ENCODE results near the gene SPINK1. TPM values are rescaled to one million over a fixed set of nuclear protein-coding genes. Genes with fewer than 3 reads are reported as not detected.
"Not testable (repeated sequence)": the region's sequence is repeated elsewhere in the genome, so short reads cannot be mapped to it uniquely, and the experiment has no call there.

SPINK1 gene
- total RNA-seq, 1 donor from 2014 or later, result not detected

DNA sequence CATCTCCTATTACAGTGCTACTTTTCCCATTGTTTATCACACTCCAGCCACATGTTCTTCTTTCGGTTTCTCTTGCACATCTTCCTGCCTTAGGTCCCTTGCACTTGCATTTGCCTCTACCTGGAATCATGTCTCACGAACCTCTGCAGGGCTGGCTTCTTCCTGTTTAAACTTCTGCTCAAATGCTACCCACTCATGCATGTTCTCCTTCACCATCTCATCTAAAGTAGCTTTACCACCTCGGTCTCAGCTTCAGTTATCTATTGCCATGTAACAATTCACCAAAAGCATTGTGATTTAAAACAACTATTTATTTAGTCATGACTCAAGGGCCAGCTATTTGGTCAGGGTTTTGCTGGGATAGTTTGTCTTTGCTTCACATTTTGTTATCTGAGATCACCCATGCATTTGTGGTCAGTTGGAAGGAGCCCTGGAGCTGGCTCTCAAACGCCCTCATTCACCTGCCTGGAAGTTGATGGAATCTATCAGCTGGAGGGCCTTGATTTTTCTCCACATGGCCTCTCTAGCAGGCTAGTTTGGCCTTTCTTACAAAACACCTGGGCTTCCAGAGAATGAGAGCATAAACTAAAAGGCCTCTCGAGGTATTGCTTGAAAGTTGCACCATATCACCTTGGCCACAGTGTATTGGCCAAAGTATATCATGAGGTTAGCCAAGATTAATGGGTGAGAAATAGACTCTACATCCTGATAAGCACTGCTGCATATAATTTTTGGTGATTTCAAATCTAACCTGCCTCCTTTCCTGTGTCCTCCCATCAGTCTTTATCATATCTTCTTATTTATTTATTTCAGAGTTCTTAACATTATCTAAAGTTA, 21.4 kb downstream of the SPINK1 start:
- Mint-ChIP-seq H3K27me3 (peaks cover 7% of the 10 kb centered on the region), H3K4me1 (peaks cover 3% of the 10 kb centered on the region), H3K36me3 (ENCODE audit: low read depth) (no peaks in the 10 kb centered on the region), H3K9me3 (no peaks in the 10 kb centered on the region), H3K4me3 (no peak overlapping the region), H3K27ac (no peak overlapping the region)
- intact Hi-C loops (cut with micrococcal nuclease), result no loop called here
- no peak for DNase-seq

DNA sequence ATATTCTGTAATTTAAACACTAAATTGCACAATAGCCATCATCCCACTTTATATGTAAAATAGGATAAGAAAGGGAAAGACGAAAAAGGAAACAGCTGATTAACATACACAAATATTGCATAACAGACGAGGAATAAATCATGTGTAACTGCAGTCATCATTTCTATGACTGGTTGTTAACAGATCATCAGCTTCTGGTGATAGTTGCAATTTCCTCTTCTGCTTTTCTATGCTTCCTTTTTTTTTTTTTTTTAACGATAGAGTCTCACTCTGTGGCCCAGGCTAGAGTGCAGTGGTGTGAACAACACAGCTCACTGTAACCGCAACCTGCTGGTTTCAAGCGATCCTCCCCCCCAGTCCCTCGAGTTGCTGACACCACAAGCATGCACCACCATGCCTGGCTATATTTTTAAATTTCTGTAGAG, 26.4 kb downstream of the SPINK1 start:
- Mint-ChIP-seq H3K27me3 (peaks cover 2% of the 10 kb centered on the region), H3K27ac (no peak overlapping the region), H3K4me3 (no peak overlapping the region), H3K4me1 (peaks cover 7% of the 10 kb centered on the region), H3K9me3 (no peaks in the 10 kb centered on the region), H3K36me3 (ENCODE audit: low read depth) (no peaks in the 10 kb centered on the region)
- peak; percentile 63 for DNase-seq
- intact Hi-C loops (cut with micrococcal nuclease), result no loop called here

- Mint-ChIP-seq H3K4me3 (no peak overlapping the region), H3K36me3 (ENCODE audit: low read depth) (no peaks in the 10 kb centered on the region), H3K9me3 (no peaks in the 10 kb centered on the region), H3K27me3 (peaks cover 2% of the 10 kb centered on the region), H3K4me1 (peaks cover 7% of the 10 kb centered on the region), H3K27ac (no peak overlapping the region)
- intact Hi-C loops (cut with micrococcal nuclease), result no loop called here
- no peak for DNase-seq
Observed at GRCh38 chr5:147804334-147804733, 27.1 kb downstream of the SPINK1 start.

DNA sequence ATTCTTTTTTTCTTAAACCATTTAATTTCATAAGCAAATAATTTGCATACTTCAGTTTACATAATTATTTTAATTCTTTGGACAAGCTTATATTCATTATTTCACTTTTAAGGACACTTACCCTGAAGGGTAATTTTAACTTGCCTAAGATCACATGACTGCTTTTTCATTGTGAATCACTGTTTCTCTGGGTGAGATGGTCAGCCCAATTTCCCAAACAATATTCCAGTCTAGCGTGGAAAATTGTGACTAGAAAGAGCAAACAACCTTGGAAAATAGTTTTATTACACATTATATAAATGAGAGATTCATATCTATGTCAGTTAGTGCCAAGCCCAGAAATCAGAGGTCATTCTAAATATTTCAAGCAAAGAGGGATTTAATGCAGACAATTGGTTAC, 27.5 kb downstream of the SPINK1 start:
- Mint-ChIP-seq H3K27ac (no peak overlapping the region), H3K36me3 (ENCODE audit: low read depth) (no peaks in the 10 kb centered on the region), H3K4me3 (no peak overlapping the region), H3K4me1 (peaks cover 7% of the 10 kb centered on the region), H3K9me3 (no peaks in the 10 kb centered on the region), H3K27me3 (peaks cover 2% of the 10 kb centered on the region)
- intact Hi-C loops (cut with micrococcal nuclease), result no loop called here
- DNase-seq, result no peak

- H3K36me3 Mint-ChIP-seq (ENCODE audit: low read depth); H3K9me3 Mint-ChIP-seq; H3K27me3 Mint-ChIP-seq; H3K4me3 Mint-ChIP-seq; DNase-seq; H3K4me1 Mint-ChIP-seq; H3K27ac Mint-ChIP-seq; intact Hi-C loops (cut with micrococcal nuclease): not testable (repeated sequence)
Observed at GRCh38 chr5:147803161-147803560, 28.3 kb downstream of the SPINK1 start.

DNA sequence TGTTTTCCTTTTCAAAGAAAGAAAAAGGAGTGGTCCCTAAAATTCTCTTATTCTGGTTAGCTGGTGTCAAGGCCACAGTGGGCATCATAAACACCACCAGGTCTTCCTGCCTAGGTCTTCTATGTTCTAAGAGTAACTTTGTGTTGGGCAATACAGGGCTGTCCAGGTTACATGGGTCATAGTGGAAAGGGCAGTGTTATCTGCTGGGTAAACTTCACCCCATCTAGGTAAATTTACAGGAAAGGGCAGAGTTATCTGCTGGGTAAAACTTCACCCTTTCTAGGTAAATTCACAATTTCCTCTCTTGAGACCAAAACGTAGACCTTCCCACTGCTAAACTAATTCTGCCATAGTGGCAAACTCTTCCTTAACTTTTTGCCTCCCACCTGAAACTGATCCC, 30.0 kb downstream of the SPINK1 start:
- peaks cover 8% of the 10 kb centered on the region for H3K27me3 Mint-ChIP-seq
- H3K27ac Mint-ChIP-seq, result no peak overlapping the region
- peaks cover 7% of the 10 kb centered on the region for H3K4me1 Mint-ChIP-seq
- no peaks in the 10 kb centered on the region for H3K9me3 Mint-ChIP-seq
- H3K36me3 Mint-ChIP-seq (ENCODE audit: low read depth), result no peaks in the 10 kb centered on the region
- intact Hi-C loops (cut with micrococcal nuclease), result no loop called here
- no peak for DNase-seq
- no peak overlapping the region for H3K4me3 Mint-ChIP-seq

GRCh38 chr5:147800491-147800890, 31.0 kb downstream of the SPINK1 start:
- Mint-ChIP-seq H3K27me3 (peaks cover 8% of the 10 kb centered on the region), H3K36me3 (ENCODE audit: low read depth) (no peaks in the 10 kb centered on the region), H3K4me3 (no peak overlapping the region), H3K27ac (no peak overlapping the region), H3K4me1 (peaks cover 7% of the 10 kb centered on the region), H3K9me3 (no peaks in the 10 kb centered on the region)
- intact Hi-C loops (cut with micrococcal nuclease), result no loop called here
- no peak for DNase-seq

GRCh38 chr5:147796556-147797308, 34.7 kb downstream of the SPINK1 start:
- no peak for DNase-seq
- peaks cover 8% of the 10 kb centered on the region for H3K27me3 Mint-ChIP-seq
- intact Hi-C loops (cut with micrococcal nuclease), result no loop called here
- no peaks in the 10 kb centered on the region for H3K4me1 Mint-ChIP-seq
- H3K27ac Mint-ChIP-seq, result no peak overlapping the region
- no peak overlapping the region for H3K4me3 Mint-ChIP-seq
- H3K36me3 Mint-ChIP-seq (ENCODE audit: low read depth), result no peaks in the 10 kb centered on the region
- H3K9me3 Mint-ChIP-seq, result no peaks in the 10 kb centered on the region

DNA sequence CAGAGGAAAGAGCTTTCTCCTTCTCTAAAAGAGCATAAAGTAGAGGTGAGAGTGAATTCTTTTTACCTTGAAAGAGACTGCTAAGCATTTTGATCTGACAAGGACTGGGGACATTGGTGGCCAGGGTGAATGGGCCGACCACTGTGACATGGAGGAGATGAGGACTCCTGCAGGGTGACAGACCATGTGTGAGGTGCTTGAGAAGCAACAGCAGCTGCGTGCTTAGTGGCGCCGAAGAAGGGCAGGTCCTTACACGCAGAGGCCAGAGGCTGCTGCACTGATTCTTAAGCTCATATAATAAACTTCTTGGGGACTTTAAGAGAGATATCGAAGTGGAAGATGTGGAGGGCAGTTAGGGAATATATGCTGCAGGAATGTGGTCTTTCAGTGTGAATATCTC, 40.3 kb downstream of the SPINK1 start:
- no peaks in the 10 kb centered on the region for H3K36me3 Mint-ChIP-seq (ENCODE audit: low read depth)
- no peak overlapping the region for H3K4me3 Mint-ChIP-seq
- H3K27ac Mint-ChIP-seq, result no peak overlapping the region
- H3K9me3 Mint-ChIP-seq, result no peaks in the 10 kb centered on the region
- no peaks in the 10 kb centered on the region for H3K27me3 Mint-ChIP-seq
- H3K4me1 Mint-ChIP-seq, result no peaks in the 10 kb centered on the region
- DNase-seq, result no peak
- intact Hi-C loops (cut with micrococcal nuclease), result no loop called here

DNA sequence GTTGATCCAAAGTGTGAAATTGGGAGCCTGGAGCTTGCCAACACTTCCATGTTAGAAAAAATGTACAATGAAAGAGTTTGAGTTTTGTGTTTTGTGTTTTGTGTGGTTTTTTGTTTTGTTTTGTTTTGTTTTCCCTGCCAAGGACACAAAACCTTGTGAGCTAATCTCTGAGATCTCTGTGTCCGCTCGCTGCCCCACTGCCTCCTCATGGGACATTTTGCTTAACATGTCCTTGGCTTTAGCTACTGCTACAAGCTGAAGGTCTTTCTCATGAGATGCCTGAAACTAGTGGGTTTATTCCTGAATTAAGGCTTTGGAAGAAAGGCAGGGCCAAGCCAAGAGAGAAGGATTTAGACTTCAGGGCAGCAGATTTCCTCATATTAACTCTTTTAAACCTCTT, 41.7 kb downstream of the SPINK1 start:
- Mint-ChIP-seq H3K4me3 (no peak overlapping the region), H3K9me3 (no peaks in the 10 kb centered on the region), H3K36me3 (ENCODE audit: low read depth) (no peaks in the 10 kb centered on the region), H3K27ac (no peak overlapping the region), H3K4me1 (no peaks in the 10 kb centered on the region), H3K27me3 (peaks cover under 1% of the 10 kb centered on the region)
- no peak for DNase-seq
- intact Hi-C loops (cut with micrococcal nuclease), result no loop called here

GRCh38 chr5:147788023-147788422, 43.4 kb downstream of the SPINK1 start:
- no peaks in the 10 kb centered on the region for H3K9me3 Mint-ChIP-seq
- intact Hi-C loops (cut with micrococcal nuclease), result no loop called here
- H3K36me3 Mint-ChIP-seq (ENCODE audit: low read depth), result no peaks in the 10 kb centered on the region
- peaks cover 7% of the 10 kb centered on the region for H3K27me3 Mint-ChIP-seq
- H3K4me1 Mint-ChIP-seq, result no peaks in the 10 kb centered on the region
- H3K4me3 Mint-ChIP-seq, result no peak overlapping the region
- no peak for DNase-seq
- H3K27ac Mint-ChIP-seq, result no peak overlapping the region

- H3K4me3 Mint-ChIP-seq, result no peak overlapping the region
- no peaks in the 10 kb centered on the region for H3K9me3 Mint-ChIP-seq
- H3K27ac Mint-ChIP-seq, result no peak overlapping the region
- no peaks in the 10 kb centered on the region for H3K36me3 Mint-ChIP-seq (ENCODE audit: low read depth)
- peaks cover 6% of the 10 kb centered on the region for H3K4me1 Mint-ChIP-seq
- intact Hi-C loops (cut with micrococcal nuclease), result no loop called here
- H3K27me3 Mint-ChIP-seq, result peaks cover 8% of the 10 kb centered on the region
- DNase-seq, result no peak
Observed at GRCh38 chr5:147786142-147786541, 45.3 kb downstream of the SPINK1 start.

- Mint-ChIP-seq H3K9me3 (no peaks in the 10 kb centered on the region), H3K4me3 (no peak overlapping the region), H3K36me3 (ENCODE audit: low read depth) (no peaks in the 10 kb centered on the region), H3K4me1 (peaks cover 9% of the 10 kb centered on the region), H3K27me3 (peaks cover 8% of the 10 kb centered on the region), H3K27ac (no peak overlapping the region)
- no peak for DNase-seq
- intact Hi-C loops (cut with micrococcal nuclease), result no loop called here
Observed at GRCh38 chr5:147784146-147784987, 47.1 kb downstream of the SPINK1 start.
